GM23338 (cell line): ENCODE measurements around the gene BRD2. TPM values are rescaled to one million over a fixed set of nuclear protein-coding genes. Genes with fewer than 3 reads are reported as not detected.

Source experiments
- ATAC-seq: fragments of 200-7000 bp; cut with Tn5 transposase; 3 replicates; pipeline ENCODE4 v1.9.1; 2020
- DNase-seq: peaks from one replicate; pipeline ENCODE4 v3.0.0-alpha.2; 2015; ENCODE audit warnings: low spot score
- H2AFZ ChIP-seq: fragments of 200-600 bp; sonication (generic); 2 replicates; pipeline ENCODE4 v1.8.0; 2016; ENCODE audit warnings: antibody characterized with exemption, mild to moderate bottlenecking, moderate library complexity
- H3F3A ChIP-seq: fragments of 200-600 bp; sonication (generic); replicated peaks from 2 replicates; pipeline ENCODE4 v1.8.0; 2017; ENCODE audit warnings: antibody characterized with exemption, mixed run types, low read depth
- H3K27ac ChIP-seq: fragments of 200-600 bp; sonication (generic); 2 replicates; pipeline ENCODE4 v1.6.1; 2016; ENCODE audit warnings: low read depth
- H3K27me3 ChIP-seq: fragments of 200-600 bp; sonication (generic); 2 replicates; pipeline ENCODE4 v1.8.0; 2016; ENCODE audit warnings: mild to moderate bottlenecking, mixed run types, moderate library complexity; ENCODE audit not compliant: insufficient read depth
- H3K36me3 ChIP-seq: fragments of 200-600 bp; sonication (generic); 2 replicates; pipeline ENCODE4 v1.8.0; 2016; ENCODE audit warnings: mild to moderate bottlenecking; ENCODE audit not compliant: insufficient read depth
- H3K4me1 ChIP-seq: fragments of 200-600 bp; sonication (generic); 2 replicates; pipeline ENCODE4 v1.8.0; 2016; ENCODE audit warnings: mild to moderate bottlenecking, moderate library complexity; ENCODE audit not compliant: insufficient read depth
- H3K4me2 ChIP-seq: fragments of 200-600 bp; sonication (generic); 2 replicates; pipeline ENCODE4 v1.7.1; 2017; ENCODE audit warnings: mixed run types
- H3K4me3 ChIP-seq: fragments of 200-600 bp; sonication (generic); 2 replicates; pipeline ENCODE4 v1.6.1; 2016; ENCODE audit warnings: mixed run types
- H3K79me2 ChIP-seq: fragments of 200-600 bp; sonication (generic); replicated peaks from 2 replicates; pipeline ENCODE4 v1.8.0; 2017; ENCODE audit warnings: mild to moderate bottlenecking; ENCODE audit not compliant: insufficient read depth
- H3K9me2 ChIP-seq: fragments of 200-600 bp; sonication (generic); 2 replicates; pipeline ENCODE4 v1.8.0; 2017; ENCODE audit not compliant: insufficient read depth
- H4K20me1 ChIP-seq: fragments of 200-600 bp; sonication (generic); replicated peaks from 2 replicates; pipeline ENCODE4 v1.8.0; 2017; ENCODE audit warnings: mild to moderate bottlenecking; ENCODE audit not compliant: insufficient read depth
- H3K27ac Mint-ChIP-seq: 2 replicates; pipeline ENCODE4 v1.8.0; 2020; ENCODE audit warnings: inconsistent platforms, mild to moderate bottlenecking, moderate library complexity, mixed read lengths
- H3K27me3 Mint-ChIP-seq: 3 replicates; pipeline ENCODE4 v1.8.0; 2022; ENCODE audit warnings: low read depth, mild to moderate bottlenecking, moderate library complexity, mixed read lengths, inconsistent platforms; ENCODE audit not compliant: insufficient read depth, poor library complexity
- H3K36me3 Mint-ChIP-seq: 3 replicates; pipeline ENCODE4 v1.8.0; 2021; ENCODE audit warnings: low read depth, mild to moderate bottlenecking, inconsistent platforms, moderate library complexity, mixed read lengths
- H3K4me1 Mint-ChIP-seq: 3 replicates; pipeline ENCODE4 v1.8.0; 2020; ENCODE audit warnings: mild to moderate bottlenecking, inconsistent platforms, mixed read lengths
- H3K4me3 Mint-ChIP-seq: 3 replicates; pipeline ENCODE4 v1.8.0; 2021; ENCODE audit warnings: moderate library complexity, mild to moderate bottlenecking, inconsistent platforms, mixed read lengths
- H3K9me3 Mint-ChIP-seq: 3 replicates; pipeline ENCODE4 v1.8.0; 2020; ENCODE audit warnings: moderate library complexity, mild to moderate bottlenecking, inconsistent platforms, mixed read lengths
- CREB1 ChIP-seq: fragments of 250-450 bp; sonication (Bioruptor Pico); IDR thresholded peaks from 2 replicates; pipeline ENCODE4 v1.5.0; 2020; ENCODE audit warnings: low read depth, mild to moderate bottlenecking, moderate library complexity
- EZH2 ChIP-seq: fragments of 200-600 bp; sonication (generic); IDR thresholded peaks from one replicate; pipeline ENCODE4 v1.8.0; 2017; ENCODE audit warnings: antibody characterized with exemption, mild to moderate bottlenecking, low read depth; ENCODE audit not compliant: unreplicated experiment
- EZH2phosphoT487 ChIP-seq: fragments of 200-600 bp; sonication (generic); IDR thresholded peaks from one replicate; pipeline ENCODE4 v1.8.1; 2018; ENCODE audit warnings: antibody characterized with exemption; ENCODE audit not compliant: unreplicated experiment
- JUNB ChIP-seq: IDR thresholded peaks from one replicate; pipeline ENCODE4 v1.6.1; 2016; ENCODE audit warnings: antibody characterized with exemption; ENCODE audit not compliant: unreplicated experiment
- NANOG ChIP-seq: IDR thresholded peaks from 2 replicates; pipeline ENCODE4 v1.6.1; 2016; ENCODE audit warnings: antibody characterized with exemption, borderline replicate concordance
- POLR2AphosphoS5 ChIP-seq: IDR thresholded peaks from 2 replicates; pipeline ENCODE4 v1.6.1; 2016; ENCODE audit warnings: antibody characterized with exemption, low read depth
- STAT1 ChIP-seq: IDR thresholded peaks from one replicate; pipeline ENCODE4 v1.6.1; 2016; ENCODE audit warnings: antibody characterized with exemption; ENCODE audit not compliant: unreplicated experiment
- ZNF114 ChIP-seq: fragments of 250-450 bp; sonication (Bioruptor Pico); IDR thresholded peaks from 2 replicates; pipeline ENCODE4 v1.5.0; 2020; ENCODE audit warnings: mild to moderate bottlenecking, moderate library complexity
- ZNF331 ChIP-seq: fragments of 250-450 bp; sonication (Bioruptor Pico); IDR thresholded peaks from 2 replicates; pipeline ENCODE4 v1.5.0; 2020; ENCODE audit warnings: low read depth, mild to moderate bottlenecking, moderate library complexity
- polyA plus RNA-seq: library from polyadenylated mRNA; unstranded; fragments of >200 nt; fragmentation: Nextera tagmentation; extraction: Ambion mirVana; gene quantifications from 2 replicates; pipeline ENCODE4 v1.2.1, GENCODE V29; 2016
- total RNA-seq: library from RNA; depleted of rRNA; stranded (reverse); fragments of >200 nt; shearing (Covaris generic); gene quantifications from 2 replicates; pipeline ENCODE4 v1.2.3, GENCODE V29; 2014
- TF ChIP-seq, protein P1 (sequence below): IDR thresholded peaks from one replicate; pipeline ENCODE4 v1.6.1; 2018; ENCODE audit warnings: antibody characterized with exemption; ENCODE audit not compliant: unreplicated experiment
- TF ChIP-seq, protein P2 (sequence below), 2 experiments: fragments of 200-600 bp in 1 of 2; sonication (generic) in 1 of 2; conservative IDR thresholded peaks; 2 replicates each; pipeline versions ENCODE4 v1.5.1 to v1.6.1; 2016 to 2017; ENCODE audit warnings: antibody characterized with exemption in 2 of 2, low read depth in 2 of 2, mild to moderate bottlenecking in 2 of 2, moderate library complexity in 1 of 2
- TF ChIP-seq, protein P3 (sequence below): IDR thresholded peaks from 2 replicates; pipeline ENCODE4 v1.6.1; 2016; ENCODE audit warnings: antibody characterized with exemption
- TF ChIP-seq, protein P4 (sequence below): fragments of 250-450 bp; sonication (Bioruptor Pico); IDR thresholded peaks from 2 replicates; pipeline ENCODE4 v1.5.0; 2020; ENCODE audit warnings: mild to moderate bottlenecking, moderate library complexity

BRD2 gene
- total and polyA plus RNA-seq, 2 experiments from 2014 or later, result 84.9 to 169 TPM

DNA sequence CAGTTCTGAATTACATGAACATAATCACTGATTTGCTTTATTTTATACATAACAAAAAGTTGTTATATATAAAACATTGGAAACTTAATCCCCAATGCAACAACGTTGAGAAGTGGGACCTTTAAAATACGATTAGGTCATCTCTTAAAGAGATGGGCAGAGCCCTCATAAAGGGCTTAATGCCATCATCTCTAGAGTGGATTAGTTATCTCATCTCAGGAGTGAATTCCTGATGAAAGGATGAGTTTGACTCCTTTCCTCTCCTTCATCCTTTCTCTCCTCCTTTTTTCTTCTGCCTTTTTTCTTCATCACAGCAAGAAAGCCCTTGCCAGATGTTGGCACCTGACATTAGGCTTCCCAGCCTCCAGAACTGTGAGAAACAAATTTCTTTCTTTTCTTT, 27.1 kb downstream of the BRD2 start:
- Mint-ChIP-seq H3K36me3 (no peaks in the 10 kb centered on the region), H3K9me3 (no peaks in the 10 kb centered on the region), H3K27ac (no peak overlapping the region), H3K4me1 (peaks cover 4% of the 10 kb centered on the region; the same call in 2 of the 3 replicates), H3K4me3 (no peak overlapping the region), H3K27me3 (peaks cover 2% of the 10 kb centered on the region)
- TF ChIP-seq POLR2AphosphoS5 (no peak), JUNB (no peak), NANOG (no peak), ZNF331 (no peak), EZH2phosphoT487 (no peak), ZNF114 (no peak), EZH2 (no peak), STAT1 (no peak), CREB1 (no peak)
- TF ChIP-seq, protein P1, sequence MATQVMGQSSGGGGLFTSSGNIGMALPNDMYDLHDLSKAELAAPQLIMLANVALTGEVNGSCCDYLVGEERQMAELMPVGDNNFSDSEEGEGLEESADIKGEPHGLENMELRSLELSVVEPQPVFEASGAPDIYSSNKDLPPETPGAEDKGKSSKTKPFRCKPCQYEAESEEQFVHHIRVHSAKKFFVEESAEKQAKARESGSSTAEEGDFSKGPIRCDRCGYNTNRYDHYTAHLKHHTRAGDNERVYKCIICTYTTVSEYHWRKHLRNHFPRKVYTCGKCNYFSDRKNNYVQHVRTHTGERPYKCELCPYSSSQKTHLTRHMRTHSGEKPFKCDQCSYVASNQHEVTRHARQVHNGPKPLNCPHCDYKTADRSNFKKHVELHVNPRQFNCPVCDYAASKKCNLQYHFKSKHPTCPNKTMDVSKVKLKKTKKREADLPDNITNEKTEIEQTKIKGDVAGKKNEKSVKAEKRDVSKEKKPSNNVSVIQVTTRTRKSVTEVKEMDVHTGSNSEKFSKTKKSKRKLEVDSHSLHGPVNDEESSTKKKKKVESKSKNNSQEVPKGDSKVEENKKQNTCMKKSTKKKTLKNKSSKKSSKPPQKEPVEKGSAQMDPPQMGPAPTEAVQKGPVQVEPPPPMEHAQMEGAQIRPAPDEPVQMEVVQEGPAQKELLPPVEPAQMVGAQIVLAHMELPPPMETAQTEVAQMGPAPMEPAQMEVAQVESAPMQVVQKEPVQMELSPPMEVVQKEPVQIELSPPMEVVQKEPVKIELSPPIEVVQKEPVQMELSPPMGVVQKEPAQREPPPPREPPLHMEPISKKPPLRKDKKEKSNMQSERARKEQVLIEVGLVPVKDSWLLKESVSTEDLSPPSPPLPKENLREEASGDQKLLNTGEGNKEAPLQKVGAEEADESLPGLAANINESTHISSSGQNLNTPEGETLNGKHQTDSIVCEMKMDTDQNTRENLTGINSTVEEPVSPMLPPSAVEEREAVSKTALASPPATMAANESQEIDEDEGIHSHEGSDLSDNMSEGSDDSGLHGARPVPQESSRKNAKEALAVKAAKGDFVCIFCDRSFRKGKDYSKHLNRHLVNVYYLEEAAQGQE, result no peak
- TF ChIP-seq, protein P2, sequence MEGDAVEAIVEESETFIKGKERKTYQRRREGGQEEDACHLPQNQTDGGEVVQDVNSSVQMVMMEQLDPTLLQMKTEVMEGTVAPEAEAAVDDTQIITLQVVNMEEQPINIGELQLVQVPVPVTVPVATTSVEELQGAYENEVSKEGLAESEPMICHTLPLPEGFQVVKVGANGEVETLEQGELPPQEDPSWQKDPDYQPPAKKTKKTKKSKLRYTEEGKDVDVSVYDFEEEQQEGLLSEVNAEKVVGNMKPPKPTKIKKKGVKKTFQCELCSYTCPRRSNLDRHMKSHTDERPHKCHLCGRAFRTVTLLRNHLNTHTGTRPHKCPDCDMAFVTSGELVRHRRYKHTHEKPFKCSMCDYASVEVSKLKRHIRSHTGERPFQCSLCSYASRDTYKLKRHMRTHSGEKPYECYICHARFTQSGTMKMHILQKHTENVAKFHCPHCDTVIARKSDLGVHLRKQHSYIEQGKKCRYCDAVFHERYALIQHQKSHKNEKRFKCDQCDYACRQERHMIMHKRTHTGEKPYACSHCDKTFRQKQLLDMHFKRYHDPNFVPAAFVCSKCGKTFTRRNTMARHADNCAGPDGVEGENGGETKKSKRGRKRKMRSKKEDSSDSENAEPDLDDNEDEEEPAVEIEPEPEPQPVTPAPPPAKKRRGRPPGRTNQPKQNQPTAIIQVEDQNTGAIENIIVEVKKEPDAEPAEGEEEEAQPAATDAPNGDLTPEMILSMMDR (conservative IDR thresholded peaks at IDR 0.05; ENCODE audit: low read depth in 2 of 2), result no peak
- TF ChIP-seq, protein P3, sequence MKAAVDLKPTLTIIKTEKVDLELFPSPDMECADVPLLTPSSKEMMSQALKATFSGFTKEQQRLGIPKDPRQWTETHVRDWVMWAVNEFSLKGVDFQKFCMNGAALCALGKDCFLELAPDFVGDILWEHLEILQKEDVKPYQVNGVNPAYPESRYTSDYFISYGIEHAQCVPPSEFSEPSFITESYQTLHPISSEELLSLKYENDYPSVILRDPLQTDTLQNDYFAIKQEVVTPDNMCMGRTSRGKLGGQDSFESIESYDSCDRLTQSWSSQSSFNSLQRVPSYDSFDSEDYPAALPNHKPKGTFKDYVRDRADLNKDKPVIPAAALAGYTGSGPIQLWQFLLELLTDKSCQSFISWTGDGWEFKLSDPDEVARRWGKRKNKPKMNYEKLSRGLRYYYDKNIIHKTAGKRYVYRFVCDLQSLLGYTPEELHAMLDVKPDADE, result no peak
- TF ChIP-seq, protein P4, sequence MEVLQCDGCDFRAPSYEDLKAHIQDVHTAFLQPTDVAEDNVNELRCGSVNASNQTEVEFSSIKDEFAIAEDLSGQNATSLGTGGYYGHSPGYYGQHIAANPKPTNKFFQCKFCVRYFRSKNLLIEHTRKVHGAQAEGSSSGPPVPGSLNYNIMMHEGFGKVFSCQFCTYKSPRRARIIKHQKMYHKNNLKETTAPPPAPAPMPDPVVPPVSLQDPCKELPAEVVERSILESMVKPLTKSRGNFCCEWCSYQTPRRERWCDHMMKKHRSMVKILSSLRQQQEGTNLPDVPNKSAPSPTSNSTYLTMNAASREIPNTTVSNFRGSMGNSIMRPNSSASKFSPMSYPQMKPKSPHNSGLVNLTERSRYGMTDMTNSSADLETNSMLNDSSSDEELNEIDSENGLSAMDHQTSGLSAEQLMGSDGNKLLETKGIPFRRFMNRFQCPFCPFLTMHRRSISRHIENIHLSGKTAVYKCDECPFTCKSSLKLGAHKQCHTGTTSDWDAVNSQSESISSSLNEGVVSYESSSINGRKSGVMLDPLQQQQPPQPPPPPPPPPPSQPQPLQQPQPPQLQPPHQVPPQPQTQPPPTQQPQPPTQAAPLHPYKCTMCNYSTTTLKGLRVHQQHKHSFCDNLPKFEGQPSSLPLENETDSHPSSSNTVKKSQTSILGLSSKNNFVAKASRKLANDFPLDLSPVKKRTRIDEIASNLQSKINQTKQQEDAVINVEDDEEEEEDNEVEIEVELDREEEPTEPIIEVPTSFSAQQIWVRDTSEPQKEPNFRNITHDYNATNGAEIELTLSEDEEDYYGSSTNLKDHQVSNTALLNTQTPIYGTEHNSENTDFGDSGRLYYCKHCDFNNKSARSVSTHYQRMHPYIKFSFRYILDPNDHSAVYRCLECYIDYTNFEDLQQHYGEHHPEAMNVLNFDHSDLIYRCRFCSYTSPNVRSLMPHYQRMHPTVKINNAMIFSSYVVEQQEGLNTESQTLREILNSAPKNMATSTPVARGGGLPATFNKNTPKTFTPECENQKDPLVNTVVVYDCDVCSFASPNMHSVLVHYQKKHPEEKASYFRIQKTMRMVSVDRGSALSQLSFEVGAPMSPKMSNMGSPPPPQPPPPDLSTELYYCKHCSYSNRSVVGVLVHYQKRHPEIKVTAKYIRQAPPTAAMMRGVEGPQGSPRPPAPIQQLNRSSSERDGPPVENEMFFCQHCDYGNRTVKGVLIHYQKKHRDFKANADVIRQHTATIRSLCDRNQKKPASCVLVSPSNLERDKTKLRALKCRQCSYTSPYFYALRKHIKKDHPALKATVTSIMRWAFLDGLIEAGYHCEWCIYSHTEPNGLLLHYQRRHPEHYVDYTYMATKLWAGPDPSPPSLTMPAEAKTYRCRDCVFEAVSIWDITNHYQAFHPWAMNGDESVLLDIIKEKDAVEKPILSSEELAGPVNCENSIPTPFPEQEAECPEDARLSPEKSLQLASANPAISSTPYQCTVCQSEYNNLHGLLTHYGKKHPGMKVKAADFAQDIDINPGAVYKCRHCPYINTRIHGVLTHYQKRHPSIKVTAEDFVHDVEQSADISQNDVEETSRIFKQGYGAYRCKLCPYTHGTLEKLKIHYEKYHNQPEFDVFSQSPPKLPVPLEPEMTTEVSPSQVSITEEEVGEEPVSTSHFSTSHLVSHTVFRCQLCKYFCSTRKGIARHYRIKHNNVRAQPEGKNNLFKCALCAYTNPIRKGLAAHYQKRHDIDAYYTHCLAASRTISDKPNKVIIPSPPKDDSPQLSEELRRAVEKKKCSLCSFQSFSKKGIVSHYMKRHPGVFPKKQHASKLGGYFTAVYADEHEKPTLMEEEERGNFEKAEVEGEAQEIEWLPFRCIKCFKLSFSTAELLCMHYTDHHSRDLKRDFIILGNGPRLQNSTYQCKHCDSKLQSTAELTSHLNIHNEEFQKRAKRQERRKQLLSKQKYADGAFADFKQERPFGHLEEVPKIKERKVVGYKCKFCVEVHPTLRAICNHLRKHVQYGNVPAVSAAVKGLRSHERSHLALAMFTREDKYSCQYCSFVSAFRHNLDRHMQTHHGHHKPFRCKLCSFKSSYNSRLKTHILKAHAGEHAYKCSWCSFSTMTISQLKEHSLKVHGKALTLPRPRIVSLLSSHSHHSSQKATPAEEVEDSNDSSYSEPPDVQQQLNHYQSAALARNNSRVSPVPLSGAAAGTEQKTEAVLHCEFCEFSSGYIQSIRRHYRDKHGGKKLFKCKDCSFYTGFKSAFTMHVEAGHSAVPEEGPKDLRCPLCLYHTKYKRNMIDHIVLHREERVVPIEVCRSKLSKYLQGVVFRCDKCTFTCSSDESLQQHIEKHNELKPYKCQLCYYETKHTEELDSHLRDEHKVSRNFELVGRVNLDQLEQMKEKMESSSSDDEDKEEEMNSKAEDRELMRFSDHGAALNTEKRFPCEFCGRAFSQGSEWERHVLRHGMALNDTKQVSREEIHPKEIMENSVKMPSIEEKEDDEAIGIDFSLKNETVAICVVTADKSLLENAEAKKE, result no peak
- Histone ChIP-seq H3K9me2 (no peaks in the 10 kb centered on the region), H4K20me1 (no peaks in the 10 kb centered on the region; the same call in 1 of the 2 replicates), H2AFZ (no peak overlapping the region), H3K4me3 (no peak overlapping the region), H3K4me2 (no peak overlapping the region), H3K79me2 (no peaks in the 10 kb centered on the region), H3K27ac (no peak overlapping the region), H3K27me3 (no peaks in the 10 kb centered on the region), H3K36me3 (no peaks in the 10 kb centered on the region), H3F3A (no peaks in the 10 kb centered on the region), H3K4me1 (no peaks in the 10 kb centered on the region)
- ATAC-seq (no peak), DNase-seq (no peak)
